ENCODE measurements around the gene FOXD3.
A peak's percentile ranks its signal among the peaks of the same experiment; 100 is the strongest.

The FOXD3 gene

GRCh38 chr1:63362578-63362977 lies 40.2 kb downstream of the FOXD3 start:
- no peak for DNase-seq

GRCh38 chr1:63363014-63363413 lies 40.6 kb downstream of the FOXD3 start:
- DNase-seq = no peak

- no peak for DNase-seq
Observed at GRCh38 chr1:63366908-63367214, 44.5 kb downstream of the FOXD3 start.

DNA sequence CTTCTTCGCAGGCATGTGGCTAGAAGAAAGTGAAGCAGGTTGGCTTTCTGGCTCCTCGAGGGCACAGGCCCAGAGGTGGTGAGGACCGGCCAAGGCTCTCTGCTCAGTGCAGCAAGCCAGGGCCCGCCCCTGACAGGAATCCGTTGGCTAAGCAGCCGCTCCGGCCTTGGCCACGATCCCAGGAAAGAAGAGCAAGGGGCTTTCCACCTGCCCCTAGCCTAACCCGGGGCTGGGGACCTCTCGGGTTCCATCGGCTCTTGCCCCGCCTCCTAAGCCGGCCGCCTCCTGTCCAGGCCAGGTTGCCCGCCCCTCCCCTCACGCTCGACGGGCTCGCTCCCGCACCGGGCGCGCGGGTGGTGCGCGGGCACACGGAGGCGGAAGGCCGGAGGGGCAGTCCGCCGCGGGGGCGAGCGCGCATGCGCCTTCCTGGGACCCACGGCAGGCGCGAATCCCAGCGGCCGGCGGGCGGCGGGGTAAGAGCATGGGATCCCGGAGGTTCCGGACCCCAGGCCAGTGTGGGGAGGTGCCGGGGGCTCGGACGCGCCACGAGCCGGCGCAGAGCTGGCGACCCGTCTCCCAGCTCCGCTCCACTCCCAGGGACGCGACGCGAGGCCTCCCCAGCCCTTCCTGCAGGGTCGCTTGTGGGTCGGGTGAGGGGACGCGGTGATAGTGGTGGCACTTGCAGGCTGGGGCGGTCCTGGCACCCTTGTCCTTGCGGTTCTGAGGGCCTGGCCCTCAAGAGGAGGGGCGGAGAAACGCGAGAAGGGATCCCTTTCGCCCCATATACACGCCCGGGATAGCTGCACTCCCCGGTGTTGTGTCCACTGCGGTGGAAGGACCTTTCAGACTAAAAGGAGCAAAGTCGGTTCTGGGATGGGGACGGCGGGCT lies 45.1 kb downstream of the FOXD3 start, which contains the start of gene ALG6:
Gene ALG6, plus strand, starts transcription at position 413 of the 889 bp plus-strand sequence. CDS start 3,351 bp downstream, outside the sequence.
- peak; percentile 87 to 88 for DNase-seq

DNA sequence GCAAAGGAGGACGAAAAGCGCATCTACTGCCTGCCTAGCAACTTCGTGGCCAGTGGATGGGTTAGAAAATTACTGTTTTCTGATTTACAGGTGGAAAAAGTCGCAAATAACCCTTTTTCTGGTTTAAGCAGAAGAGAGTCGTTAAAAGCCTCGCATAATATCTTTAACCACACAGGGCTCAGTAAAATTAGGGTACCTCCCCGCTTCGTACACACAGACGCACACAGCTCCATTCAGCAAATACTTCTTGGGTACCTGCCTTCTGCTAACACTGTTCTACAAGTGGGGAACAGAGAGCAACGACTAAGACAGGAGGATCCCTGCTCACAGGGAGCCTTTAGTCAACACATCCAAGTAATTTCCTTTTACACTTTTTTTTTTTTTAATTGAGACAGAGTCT lies 45.8 kb downstream of the FOXD3 start:
- no peak for DNase-seq

Data from activated CD4-positive, alpha-beta T cell treated with anti-CD3 and anti-CD28 coated beads for 4 hours (primary cell).